ENCODE results near the gene AMFR.

The AMFR gene

GRCh38 chr16:56362057-56362655 lies 63.2 kb downstream of the AMFR start:
- no peak for DNase-seq

- no peak for DNase-seq
Observed at GRCh38 chr16:56360117-56361008, 65.0 kb downstream of the AMFR start.

DNA sequence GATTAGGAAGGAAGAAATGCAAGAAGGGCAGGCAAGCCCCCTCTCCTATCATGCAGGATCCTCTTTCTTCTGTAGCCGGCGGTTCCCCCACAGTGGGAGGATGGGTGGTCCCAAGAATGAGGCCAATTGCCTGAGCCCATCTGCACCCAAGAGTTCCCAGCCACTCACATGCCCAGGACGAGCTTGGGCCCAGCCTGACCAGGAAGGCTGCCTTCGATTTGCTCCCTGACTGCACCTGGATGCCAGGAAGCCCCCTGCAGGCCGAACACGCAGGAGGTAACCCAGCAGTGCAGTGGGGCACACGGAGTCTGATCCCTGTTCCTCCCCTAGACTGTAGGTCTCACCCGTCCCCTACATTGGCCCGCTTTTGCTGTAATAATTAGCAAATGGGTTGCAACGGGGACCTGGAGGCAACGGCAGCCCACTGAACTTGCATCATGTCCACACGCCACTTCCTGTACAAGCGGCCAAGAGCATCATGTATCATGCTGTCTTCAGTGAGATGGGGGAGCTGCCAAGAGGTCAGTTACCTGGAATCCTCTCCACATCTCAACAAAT lies 67.5 kb downstream of the AMFR start:
- DNase-seq: no peak

GRCh38 chr16:56357241-56357764 lies 68.0 kb downstream of the AMFR start:
- peak; percentile 82 for DNase-seq

DNA sequence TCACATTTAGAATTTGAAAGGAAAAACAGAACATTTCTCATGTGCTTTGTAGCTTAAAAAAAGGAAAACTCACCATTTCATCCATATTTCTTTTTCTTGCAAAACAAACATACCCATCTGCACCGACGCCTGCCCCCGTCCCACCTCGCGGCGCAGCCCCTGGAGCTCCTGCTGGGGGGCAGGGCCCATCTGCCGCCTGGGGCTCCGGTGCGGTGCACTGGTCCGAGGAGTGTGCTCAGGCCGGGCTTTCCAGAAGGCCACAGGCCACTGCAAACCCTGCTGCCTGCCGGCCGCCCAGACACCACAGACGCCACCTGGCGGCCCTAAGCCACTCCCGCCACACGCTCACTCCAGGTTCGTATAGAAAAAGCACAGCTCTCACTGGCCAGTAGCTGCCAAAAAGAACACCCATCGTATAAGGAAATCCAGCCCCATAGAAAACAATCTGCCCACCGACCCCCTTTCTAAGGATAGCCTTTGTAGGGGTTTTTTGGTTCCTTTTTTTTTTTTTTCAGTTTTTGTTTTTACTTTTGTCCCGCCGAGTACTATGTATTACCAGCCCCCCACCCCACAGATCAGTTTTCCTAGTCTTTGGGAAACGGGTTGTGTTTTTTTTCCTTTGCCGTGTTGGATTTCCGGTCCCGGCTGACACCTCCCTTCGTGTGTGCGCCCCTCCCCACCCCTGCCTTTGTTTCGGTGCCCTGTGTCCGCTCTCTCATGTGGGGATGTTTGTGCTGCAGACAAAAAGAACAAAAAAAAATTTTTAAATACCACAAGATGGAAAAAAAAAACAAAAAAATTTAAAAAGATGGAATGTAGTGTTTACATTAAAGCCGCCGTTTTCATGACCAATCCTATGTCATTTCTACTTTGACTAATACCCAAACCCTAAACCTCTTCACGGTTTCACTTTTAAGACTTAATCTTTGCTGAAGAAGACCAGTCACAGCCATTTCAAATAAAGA lies 68.8 kb downstream of the AMFR start:
- peak; percentile 93 for DNase-seq

DNA sequence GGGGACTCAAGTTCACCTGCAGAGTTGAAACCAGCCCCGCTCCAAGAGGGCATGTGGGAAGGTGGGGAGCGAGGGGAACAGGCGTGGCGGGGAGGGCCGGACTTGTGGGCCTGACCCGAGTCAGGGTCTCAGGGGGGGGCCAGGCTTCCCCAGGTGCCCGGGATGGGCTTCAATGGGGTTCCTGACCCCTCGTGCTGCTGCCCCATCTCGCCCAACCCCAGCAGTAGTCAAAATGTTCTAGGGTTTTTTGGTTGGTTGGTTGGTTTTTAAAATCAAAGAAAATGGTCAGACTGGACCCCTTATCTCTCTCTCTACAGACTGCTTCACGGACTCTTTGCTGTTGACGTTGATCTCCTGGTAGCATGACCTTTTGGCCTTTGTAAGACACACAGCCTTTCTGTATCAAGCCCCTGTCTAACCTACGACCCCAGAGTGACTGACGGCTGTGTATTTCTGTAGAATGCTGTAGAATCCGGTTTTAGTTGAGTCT lies 69.5 kb downstream of the AMFR start:
- no peak for DNase-seq

GRCh38 chr16:56355221-56355620 lies 70.1 kb downstream of the AMFR start:
- no peak for DNase-seq

DNA sequence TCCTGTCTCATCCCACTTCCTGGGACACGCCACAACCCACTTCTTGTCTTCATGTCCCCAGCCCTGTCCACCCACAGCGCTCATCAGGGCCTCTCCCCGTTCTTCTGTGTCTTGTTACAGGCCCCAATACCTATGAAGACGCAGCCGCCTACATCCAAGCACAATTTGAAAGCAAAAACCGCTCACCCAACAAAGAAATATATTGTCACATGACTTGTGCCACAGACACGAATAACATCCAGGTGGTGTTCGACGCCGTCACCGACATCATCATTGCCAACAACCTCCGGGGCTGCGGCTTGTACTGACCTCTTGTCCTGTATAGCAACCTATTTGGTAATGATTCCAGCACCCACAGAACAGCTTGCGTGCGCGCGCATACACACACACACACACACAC lies 70.6 kb downstream of the AMFR start:
- DNase-seq: no peak

GRCh38 chr16:56354016-56354415 lies 71.3 kb downstream of the AMFR start:
- no peak for DNase-seq

GRCh38 chr16:56353054-56353921 lies 72.1 kb downstream of the AMFR start:
- DNase-seq: no peak

DNA sequence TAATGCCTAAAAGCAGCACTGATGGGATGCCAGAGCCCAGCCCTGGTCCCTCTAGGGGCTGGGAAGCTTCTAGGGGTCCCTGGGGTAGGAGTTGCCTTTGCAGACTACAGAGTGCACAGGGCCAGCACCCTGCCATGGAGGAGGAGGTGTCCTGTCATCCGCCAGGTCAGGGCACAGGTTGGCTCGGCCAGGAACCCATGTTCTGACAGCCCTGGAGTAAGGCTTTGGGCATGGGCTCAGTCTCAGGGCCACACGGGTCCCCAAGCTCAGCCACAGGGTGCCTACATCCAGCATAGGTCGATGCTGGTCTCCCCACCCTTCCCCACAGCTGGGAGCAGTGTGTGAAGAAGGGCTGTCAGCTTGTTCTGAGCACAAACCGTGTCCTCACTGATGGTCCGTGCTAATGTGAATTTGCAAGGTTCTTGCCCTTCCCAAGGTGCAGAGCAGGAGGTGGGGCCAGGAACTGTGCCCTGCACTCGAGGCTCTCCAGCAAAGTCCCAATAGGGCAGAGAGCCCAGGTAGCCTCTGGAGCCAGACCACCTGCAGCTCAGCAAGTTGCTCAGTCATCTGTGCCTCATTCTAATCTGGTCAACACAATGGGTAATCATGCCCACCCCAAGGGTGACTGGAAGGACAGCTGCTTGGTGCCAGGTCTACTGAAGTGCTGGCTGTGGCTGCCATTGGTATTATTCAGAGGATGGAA lies 72.8 kb downstream of the AMFR start:
- DNase-seq: no peak

GRCh38 chr16:56351481-56351880 lies 73.9 kb downstream of the AMFR start:
- DNase-seq: no peak

DNA sequence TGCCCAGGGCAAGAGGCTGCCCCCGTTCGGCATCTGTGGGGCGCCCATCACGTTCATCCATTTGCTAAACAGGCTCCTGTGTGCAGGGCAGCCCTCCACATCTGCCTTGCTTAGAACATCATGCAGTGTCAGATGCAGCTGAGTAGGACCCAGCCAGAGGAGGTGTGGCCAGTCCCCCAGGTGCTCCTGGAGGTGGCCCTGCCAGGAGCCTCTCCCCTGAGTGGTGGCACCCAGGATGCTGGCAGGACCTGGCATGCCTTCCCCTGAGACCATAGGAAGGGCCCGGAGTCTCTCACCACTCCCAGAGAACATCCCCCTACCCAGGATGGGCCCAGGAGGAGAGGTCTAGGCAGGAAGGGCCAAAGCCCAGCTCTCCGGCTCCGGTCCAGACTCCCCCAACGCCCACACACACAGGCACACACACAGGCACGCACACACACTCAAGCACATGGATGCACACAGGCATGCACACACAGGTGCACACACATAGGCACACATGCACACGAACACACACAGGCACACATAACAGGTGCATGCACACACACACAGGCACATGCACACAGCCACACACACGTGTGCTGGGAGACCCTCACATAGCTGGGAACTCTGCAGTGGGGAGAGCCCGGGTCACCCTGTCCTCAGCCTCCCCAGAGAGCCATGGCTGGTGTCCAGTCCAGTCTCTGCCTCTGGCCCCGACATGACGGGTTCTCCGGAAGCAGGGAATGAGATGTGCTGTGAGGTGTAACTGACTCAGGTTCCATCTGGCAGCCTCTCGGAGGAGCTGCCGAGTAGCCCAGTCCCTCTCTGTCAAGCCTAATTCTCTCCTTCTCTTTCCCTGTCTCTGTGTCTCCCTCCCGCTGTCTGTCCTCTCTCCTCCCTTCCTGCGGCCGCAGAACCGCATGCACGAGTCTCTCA lies 74.6 kb downstream of the AMFR start:
- no peak for DNase-seq

GRCh38 chr16:56349711-56350161 lies 75.6 kb downstream of the AMFR start:
- no peak for DNase-seq

DNA sequence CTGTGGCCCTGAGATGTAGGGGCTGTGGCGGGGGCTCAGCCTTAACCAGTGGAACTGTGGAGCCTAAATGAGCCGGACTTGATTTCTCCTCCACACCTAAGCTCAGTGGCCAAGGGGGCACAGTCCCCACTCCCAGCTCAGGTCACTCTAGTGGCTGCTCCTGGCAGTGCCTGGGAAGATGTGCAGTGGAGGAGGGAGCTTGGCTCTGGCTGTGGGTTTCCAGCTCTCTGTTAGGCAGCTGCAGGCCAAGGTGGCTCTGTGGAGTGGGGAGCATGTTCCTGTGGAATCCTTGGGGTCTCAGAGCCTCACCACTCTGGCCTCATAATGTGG lies 76.3 kb downstream of the AMFR start:
- no peak for DNase-seq

GRCh38 chr16:56348168-56349085 lies 76.9 kb downstream of the AMFR start:
- no peak for DNase-seq

- DNase-seq: no peak
Observed at GRCh38 chr16:56347670-56348069, 77.7 kb downstream of the AMFR start.

- DNase-seq: no peak
Observed at GRCh38 chr16:56347166-56347565, 78.2 kb downstream of the AMFR start.

Measured in fibroblast of skin of back (primary cell).